Amniotic epithelial cell (primary cell): ENCODE data around the gene CHI3L2.

ENCODE experiments used
- DNase-seq: peaks from one replicate; pipeline ENCODE4 v3.0.0-alpha.2; 2010; ENCODE audit warnings: low read depth

CHI3L2 gene

GRCh38 chr1:111221276-111221632 lies 6.3 kb upstream of the CHI3L2 start:
- DNase-seq: no peak

GRCh38 chr1:111221633-111222291 lies 5.8 kb upstream of the CHI3L2 start:
- DNase-seq: peak; percentile 15

- DNase-seq: peak; percentile 27
Measured at GRCh38 chr1:111222308-111223125, 5.0 kb upstream of the CHI3L2 start.

- no peak for DNase-seq
Measured at GRCh38 chr1:111223126-111223685, 4.3 kb upstream of the CHI3L2 start.

- no peak for DNase-seq
Measured at GRCh38 chr1:111225091-111225490, 2.4 kb upstream of the CHI3L2 start.

GRCh38 chr1:111225717-111226400 lies 1.7 kb upstream of the CHI3L2 start:
- DNase-seq: no peak

GRCh38 chr1:111227851-111228747 lies 586 bp downstream of the CHI3L2 start:
- DNase-seq: peak; percentile 64

GRCh38 chr1:111228748-111229126 lies 1.2 kb downstream of the CHI3L2 start:
- DNase-seq: no peak

- no peak for DNase-seq
Measured at GRCh38 chr1:111232134-111232533, 4.6 kb downstream of the CHI3L2 start.

GRCh38 chr1:111234258-111234657 lies 6.7 kb downstream of the CHI3L2 start:
- no peak for DNase-seq

- DNase-seq: peak; percentile 48
Measured at GRCh38 chr1:111234866-111235265, 7.4 kb downstream of the CHI3L2 start.

GRCh38 chr1:111236379-111236778 lies 8.9 kb downstream of the CHI3L2 start:
- DNase-seq: peak; percentile 15

- DNase-seq: peak; percentile 24
Measured at GRCh38 chr1:111236806-111237205, 9.3 kb downstream of the CHI3L2 start.

GRCh38 chr1:111238056-111238795 lies 10.7 kb downstream of the CHI3L2 start:
- no peak for DNase-seq

- DNase-seq: no peak
Measured at GRCh38 chr1:111241797-111242196, 14.3 kb downstream of the CHI3L2 start.

GRCh38 chr1:111242805-111243523 lies 15.5 kb downstream of the CHI3L2 start:
- DNase-seq: no peak

GRCh38 chr1:111247125-111247838 lies 19.8 kb downstream of the CHI3L2 start:
- no peak for DNase-seq

- DNase-seq: no peak
Measured at GRCh38 chr1:111249960-111250359, 22.4 kb downstream of the CHI3L2 start.

GRCh38 chr1:111251570-111251969 lies 24.1 kb downstream of the CHI3L2 start:
- DNase-seq: no peak

GRCh38 chr1:111252786-111253185 lies 25.3 kb downstream of the CHI3L2 start:
- no peak for DNase-seq
